HG03025 (cell line): ENCODE data around the gene KIF3C.
"Not testable (repeated sequence)": the region's sequence is repeated elsewhere in the genome, so short reads cannot be mapped to it uniquely, and the experiment has no call there.

Source experiments
- ATAC-seq: cut with Tn5 transposase; IDR thresholded peaks from one replicate; pipeline ENCODE4 v1.9.1; 2021; ENCODE audit warnings: mild to moderate bottlenecking, moderate library complexity; ENCODE audit not compliant: unreplicated experiment, low FRiP score

The KIF3C gene

GRCh38 chr2:26000561-26001082 is 18.3 kb upstream of the KIF3C start:
- ATAC-seq: no peak

GRCh38 chr2:25999406-25999805 is 17.1 kb upstream of the KIF3C start:
- not testable (repeated sequence) for ATAC-seq

- ATAC-seq: not testable (repeated sequence)
These were observed 16.6 kb upstream of the KIF3C start for GRCh38 chr2:25998816-25999383.

GRCh38 chr2:25996844-25997243 is 14.5 kb upstream of the KIF3C start:
- no peak for ATAC-seq

GRCh38 chr2:25994509-25994908 is 12.2 kb upstream of the KIF3C start:
- ATAC-seq: no peak

GRCh38 chr2:25993049-25993448 is 10.8 kb upstream of the KIF3C start:
- no peak for ATAC-seq

GRCh38 chr2:25992556-25992955 is 10.3 kb upstream of the KIF3C start:
- ATAC-seq: no peak

- no peak for ATAC-seq
These were observed 9.7 kb upstream of the KIF3C start for GRCh38 chr2:25991965-25992364.

GRCh38 chr2:25989154-25989553 is 6.9 kb upstream of the KIF3C start:
- no peak for ATAC-seq

GRCh38 chr2:25988134-25988533 is 5.8 kb upstream of the KIF3C start:
- ATAC-seq: no peak

- ATAC-seq: no peak
These were observed 1.4 kb upstream of the KIF3C start for GRCh38 chr2:25983735-25984134.

GRCh38 chr2:25982968-25983280 is 627 bp upstream of the KIF3C start:
- ATAC-seq: no peak

GRCh38 chr2:25981596-25982272 is 563 bp downstream of the KIF3C start:
- no peak for ATAC-seq

- no peak for ATAC-seq
These were observed 1.3 kb downstream of the KIF3C start for GRCh38 chr2:25980951-25981350.

GRCh38 chr2:25980076-25980887 is 2.0 kb downstream of the KIF3C start:
- no peak for ATAC-seq

- ATAC-seq: no peak
These were observed 3.3 kb downstream of the KIF3C start for GRCh38 chr2:25979001-25979400.

GRCh38 chr2:25977768-25978167 is 4.5 kb downstream of the KIF3C start:
- no peak for ATAC-seq

- no peak for ATAC-seq
These were observed 5.1 kb downstream of the KIF3C start for GRCh38 chr2:25976983-25977741.

GRCh38 chr2:25972049-25972823 is 10.1 kb downstream of the KIF3C start:
- ATAC-seq: no peak

GRCh38 chr2:25971596-25971995 is 10.7 kb downstream of the KIF3C start:
- ATAC-seq: no peak
